Gastrocnemius medialis (tissue), 4 donors: ENCODE data around the gene ARHGAP42.

ENCODE experiments used
- CTCF ChIP-seq, 5 experiments: fragments of 450-650 bp in 3 of 5; fragments of 200-600 bp in 2 of 5; sonication (generic) in 2 of 5; IDR thresholded peaks in 4 of 5; conservative IDR thresholded peaks in 1 of 5; 1 replicate in 4 of 5; 2 replicates in 1 of 5; pipeline ENCODE4 v1.5.1; 2016 to 2019; ENCODE audit warnings: antibody characterized with exemption in 5 of 5, mild to moderate bottlenecking in 3 of 5, moderate library complexity in 3 of 5
- POLR2A ChIP-seq, 2 donors: fragments of 450-650 bp; IDR thresholded peaks; one replicate each; pipeline ENCODE4 v1.6.1; 2017; ENCODE audit warnings: antibody characterized with exemption in 2 of 2, mild to moderate bottlenecking in 2 of 2, moderate library complexity in 2 of 2

GRCh38 chr11:101035872-101036271 is 348.8 kb downstream of the ARHGAP42 start:
- TF ChIP-seq CTCF (IDR thresholded peaks at IDR 0.05 in 4 of 5, conservative IDR thresholded peaks at IDR 0.05 in 1 of 5) = no peak
- no peak for TF ChIP-seq POLR2A (IDR thresholded peaks at IDR 0.05)
